Adrenal gland (tissue), 12 donors: Measurements from ENCODE around the gene OLFM4. TPM values are rescaled to one million over a fixed set of nuclear protein-coding genes. Genes with fewer than 3 reads are reported as not detected.

Experiments used
- DNase-seq, 7 donors: peaks; one replicate each; pipeline ENCODE4 v3.0.0-alpha.2; 2019 to 2020
- H3K27ac ChIP-seq, 5 donors: fragments of 200-600 bp; sonication (generic) in 4 of 5; 1 replicate in 3 of 5; 2 replicates in 2 of 5; pipeline versions ENCODE4 v1.5.1 to v1.8.0; 2016 to 2020; ENCODE audit warnings: mild to moderate bottlenecking in 1 of 5
- H3K27me3 ChIP-seq: fragments of 200-600 bp; 2 replicates; pipeline ENCODE4 v1.8.0; 2021
- H3K36me3 ChIP-seq, 2 donors: fragments of 200-600 bp; replicated peaks in 1 of 2; 1 replicate in 1 of 2; 2 replicates in 1 of 2; pipeline versions ENCODE4 v1.5.1 to v1.8.0; 2018 to 2022
- H3K4me1 ChIP-seq, 2 donors: fragments of 200-600 bp; replicated peaks in 1 of 2; 1 replicate in 1 of 2; 2 replicates in 1 of 2; pipeline versions ENCODE4 v1.5.1 to v1.8.0; 2018 to 2021
- H3K4me3 ChIP-seq, 4 donors: fragments of 200-600 bp; sonication (generic) in 3 of 4; one replicate each; pipeline ENCODE4 v1.5.1; 2016 to 2018
- H3K9me3 ChIP-seq, 3 donors: fragments of 200-600 bp; sonication (generic) in 1 of 3; replicated peaks in 1 of 3; 1 replicate in 2 of 3; 2 replicates in 1 of 3; pipeline versions ENCODE4 v1.5.1 to v1.8.0; 2016 to 2021
- CTCF ChIP-seq, 6 experiments: fragments of 450-650 bp in 4 of 6; fragments of 200-600 bp in 2 of 6; sonication (generic) in 1 of 6; IDR thresholded peaks; 1 replicate in 5 of 6; 2 replicates in 1 of 6; pipeline versions ENCODE4 v1.5.1 to v1.8.0; 2016 to 2021; ENCODE audit warnings: antibody characterized with exemption in 6 of 6, mild to moderate bottlenecking in 2 of 6, moderate library complexity in 1 of 6
- POLR2A ChIP-seq, 2 donors: fragments of 450-650 bp; IDR thresholded peaks; one replicate each; pipeline ENCODE4 v1.6.1; 2017; ENCODE audit warnings: antibody characterized with exemption in 2 of 2, mild to moderate bottlenecking in 2 of 2, moderate library complexity in 1 of 2
- WGBS, 4 donors: extraction: QIAGEN DNeasy Blood & Tissue Kit in 2 of 4; methylation state at CpG; one replicate each; pipeline versions ENCODE4 v1.1.5 to v1.1.7; 2013 to 2017; 5-methylcytosine and 5-hydroxymethylcytosine counted together
- intact Hi-C, 2 donors: fragments of 100-400 bp; cut with DNase I; formaldehyde crosslinking; loops; one replicate each; pipeline versions ENCODE4 v1.14.1 to v1.15.0; 2022 to 2023
- polyA plus RNA-seq, 3 donors: library from polyadenylated mRNA; stranded (reverse); fragments of 200-250 nt in 2 of 3; fragments of 350-450 nt in 1 of 3; fragmentation: Illumina TruSeq in 1 of 3; extraction: RNeasy Lipid Tissue Mini Kit (QIAGEN cat#74804) in 1 of 3; gene quantifications; one replicate each; pipeline ENCODE4 v1.2.3, GENCODE V29; 2013 to 2014
- total RNA-seq, 9 donors: library from RNA; depleted of rRNA in 4 of 9; stranded (reverse); fragments of >200 nt in 4 of 9; fragments of 120-200 nt in 1 of 9; fragmentation: NEBNext Ultra II Directional in 1 of 9; extraction: Animal tissue kit (Norgen Biotek cat#: 25700) in 1 of 9; gene quantifications; one replicate each; pipeline versions ENCODE4 v1.1.0 to v1.2.4, GENCODE V29; 2013 to 2023
- donor health status: healthy with polysubstance abuse.
- donor health status: Bipolar disorder and iron deficiency.
- donor health status: DM: yes; HTN: yes; CAD: no.
- donor health status: DM: no; HTN: no; CAD: no.
- donor health status: DM: no; HTN: no; CAD: no.
- donor health status: DM: yes; HTN: yes; CAD: no.

The OLFM4 gene
- total and polyA plus RNA-seq, 12 donors: 0.06 to 1.0 (median 0.19) TPM; not detected in 5

- intact Hi-C loops: no loop called here
- no peaks in the 10 kb centered on the region for H3K36me3 ChIP-seq
- H3K27me3 ChIP-seq: no peaks in the 10 kb centered on the region
- no peak overlapping the region for H3K27ac ChIP-seq
- 50 to 84% (median 69%) methylated on average over 1 of the region's 1 CpG for WGBS, 4 donors
- no peaks in the 10 kb centered on the region for H3K9me3 ChIP-seq
- TF ChIP-seq POLR2A (IDR thresholded peaks at IDR 0.05) (no peak), CTCF (IDR thresholded peaks at IDR 0.05) (no peak)
- no peaks in the 10 kb centered on the region for H3K4me1 ChIP-seq
- no peak overlapping the region for H3K4me3 ChIP-seq
- DNase-seq: no peak
Observed at GRCh38 chr13:53100394-53101063, 71.9 kb downstream of the OLFM4 start.

Other genes starting within 250 kb of the OLFM4 start
- gene PCDH8, start 180.2 kb upstream of the OLFM4 start, total RNA-seq: under 1 TPM in 3 of 9 donors, not detected in 6; 0.06 to 0.14 (median 0.07) TPM
- gene PCDH8, start 180.2 kb upstream of the OLFM4 start, polyA plus RNA-seq: not detected